BE2C (cell line): ENCODE data around the gene CCL13.

Experiments
- DNase-seq: peaks from one replicate; pipeline ENCODE4 v3.0.0-alpha.2; 2020
- H3K27me3 ChIP-seq: fragments of 250-450 bp; sonication (Bioruptor Pico); 2 replicates; pipeline ENCODE4 v1.5.1; 2020; ENCODE audit warnings: mild to moderate bottlenecking
- H3K36me3 ChIP-seq: fragments of 250-450 bp; sonication (Bioruptor Pico); 2 replicates; pipeline ENCODE4 v1.5.1; 2020; ENCODE audit warnings: mild to moderate bottlenecking
- H3K4me1 ChIP-seq: fragments of 250-450 bp; sonication (Bioruptor Pico); 2 replicates; pipeline ENCODE4 v1.5.1; 2020
- H3K4me3 ChIP-seq: 2 replicates; pipeline ENCODE4 v1.5.1; 2011; ENCODE audit warnings: low read depth, low read length
- H3K9me3 ChIP-seq: fragments of 250-450 bp; sonication (Bioruptor Pico); 2 replicates; pipeline ENCODE4 v1.5.1; 2020
- TF ChIP-seq, protein P1 (sequence below): IDR thresholded peaks from 2 replicates; pipeline ENCODE4 v1.5.1; 2012; ENCODE audit warnings: mild to moderate bottlenecking, low read depth, low read length

CCL13 gene

DNA sequence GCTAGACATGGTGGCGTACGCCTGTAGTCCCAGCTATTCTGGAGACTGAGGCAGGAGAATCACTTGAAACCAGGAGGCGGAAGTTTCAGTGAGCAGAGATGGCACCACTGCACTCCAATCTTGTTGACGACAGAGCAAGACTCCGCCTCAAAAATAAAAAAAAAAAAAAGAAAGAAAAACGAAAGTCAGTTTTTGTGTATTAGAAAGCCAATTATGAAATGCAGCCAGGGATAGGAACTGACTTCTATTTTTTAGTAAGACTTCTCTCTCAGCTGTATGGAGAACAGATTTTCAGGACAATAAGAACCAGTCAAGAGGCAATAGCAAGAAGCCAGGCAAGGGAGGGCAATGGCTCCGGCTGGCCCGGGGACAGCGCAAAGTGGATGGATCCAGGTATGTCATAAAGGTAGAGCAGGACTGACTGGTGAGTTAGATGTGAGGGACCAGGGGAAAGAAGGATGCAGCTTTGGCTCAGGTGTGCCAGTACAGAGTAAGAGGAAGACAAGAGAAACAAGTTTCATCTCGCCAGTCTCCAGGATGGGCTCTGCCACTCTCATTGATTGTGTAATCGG lies 19.2 kb downstream of the CCL13 start:
- DNase-seq: no peak
- TF ChIP-seq, protein P1, sequence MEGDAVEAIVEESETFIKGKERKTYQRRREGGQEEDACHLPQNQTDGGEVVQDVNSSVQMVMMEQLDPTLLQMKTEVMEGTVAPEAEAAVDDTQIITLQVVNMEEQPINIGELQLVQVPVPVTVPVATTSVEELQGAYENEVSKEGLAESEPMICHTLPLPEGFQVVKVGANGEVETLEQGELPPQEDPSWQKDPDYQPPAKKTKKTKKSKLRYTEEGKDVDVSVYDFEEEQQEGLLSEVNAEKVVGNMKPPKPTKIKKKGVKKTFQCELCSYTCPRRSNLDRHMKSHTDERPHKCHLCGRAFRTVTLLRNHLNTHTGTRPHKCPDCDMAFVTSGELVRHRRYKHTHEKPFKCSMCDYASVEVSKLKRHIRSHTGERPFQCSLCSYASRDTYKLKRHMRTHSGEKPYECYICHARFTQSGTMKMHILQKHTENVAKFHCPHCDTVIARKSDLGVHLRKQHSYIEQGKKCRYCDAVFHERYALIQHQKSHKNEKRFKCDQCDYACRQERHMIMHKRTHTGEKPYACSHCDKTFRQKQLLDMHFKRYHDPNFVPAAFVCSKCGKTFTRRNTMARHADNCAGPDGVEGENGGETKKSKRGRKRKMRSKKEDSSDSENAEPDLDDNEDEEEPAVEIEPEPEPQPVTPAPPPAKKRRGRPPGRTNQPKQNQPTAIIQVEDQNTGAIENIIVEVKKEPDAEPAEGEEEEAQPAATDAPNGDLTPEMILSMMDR: no peak
- Histone ChIP-seq H3K36me3 (no peaks in the 10 kb centered on the region), H3K4me3 (no peak overlapping the region), H3K27me3 (peaks cover 20% of the 10 kb centered on the region), H3K4me1 (no peaks in the 10 kb centered on the region), H3K9me3 (no peaks in the 10 kb centered on the region)

DNA sequence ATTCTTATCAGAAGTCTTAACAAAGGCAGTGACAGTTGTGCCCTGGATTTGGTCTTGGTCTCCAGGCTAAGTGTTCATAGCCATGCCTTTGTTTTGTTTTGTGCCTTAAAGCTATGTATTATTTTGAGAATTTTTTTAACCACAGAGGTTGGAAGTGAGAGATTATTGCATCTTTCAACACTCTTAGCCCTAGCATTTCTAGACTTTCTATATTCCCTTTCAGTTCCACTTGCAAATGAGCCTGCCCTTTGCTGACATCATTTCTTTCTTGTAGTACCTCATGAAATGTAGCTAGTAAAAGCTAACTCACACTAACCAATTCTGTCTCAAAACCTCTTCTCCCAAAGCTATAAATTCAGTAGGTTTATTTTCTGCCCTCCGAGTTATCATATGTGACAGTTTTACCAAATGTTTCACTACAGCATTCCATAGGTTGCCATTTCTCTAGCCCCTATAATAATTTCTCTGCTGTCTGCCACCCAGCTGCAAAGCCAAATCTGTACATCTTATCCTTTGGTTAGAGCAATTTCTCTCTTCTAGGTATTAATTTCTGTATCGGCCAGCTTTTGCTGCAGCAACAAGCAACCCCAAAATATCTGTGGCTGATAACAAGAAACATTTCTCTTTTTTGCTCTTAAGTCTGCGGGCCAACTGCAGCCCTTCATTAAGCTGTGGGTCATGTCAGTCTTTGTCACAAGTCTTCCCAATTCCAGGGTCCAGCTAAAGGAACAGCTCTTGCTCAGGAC lies 21.0 kb downstream of the CCL13 start:
- Histone ChIP-seq H3K36me3 (no peaks in the 10 kb centered on the region), H3K9me3 (no peaks in the 10 kb centered on the region), H3K4me3 (no peak overlapping the region), H3K4me1 (no peaks in the 10 kb centered on the region), H3K27me3 (peaks cover 24% of the 10 kb centered on the region)
- no peak for DNase-seq
- TF ChIP-seq, protein P1: no peak

DNA sequence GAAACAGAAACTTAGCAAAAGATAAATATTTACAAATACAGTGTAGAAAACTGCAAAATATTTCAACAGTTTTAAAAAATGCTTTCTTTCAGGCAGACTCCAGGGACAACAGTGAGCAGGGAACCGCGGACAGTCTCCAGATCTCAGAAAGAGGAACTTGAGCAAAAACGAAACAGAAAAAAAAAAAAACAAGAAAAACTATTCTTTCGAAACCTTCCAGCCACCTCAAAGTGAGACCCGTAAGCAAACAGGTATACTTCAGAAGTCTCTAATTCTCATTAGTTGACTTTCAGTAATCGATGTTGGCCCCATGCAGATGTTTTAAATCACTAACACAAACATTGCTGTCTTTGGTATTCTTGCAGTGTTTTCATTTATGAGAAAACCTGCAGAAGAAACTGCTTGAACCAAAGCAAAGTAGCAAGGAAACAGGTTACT lies 22.4 kb downstream of the CCL13 start:
- TF ChIP-seq, protein P1: no peak
- H3K9me3 ChIP-seq: no peaks in the 10 kb centered on the region
- no peak overlapping the region for H3K4me3 ChIP-seq
- DNase-seq: no peak
- no peaks in the 10 kb centered on the region for H3K36me3 ChIP-seq
- H3K27me3 ChIP-seq: peaks cover 36% of the 10 kb centered on the region
- H3K4me1 ChIP-seq: no peaks in the 10 kb centered on the region

DNA sequence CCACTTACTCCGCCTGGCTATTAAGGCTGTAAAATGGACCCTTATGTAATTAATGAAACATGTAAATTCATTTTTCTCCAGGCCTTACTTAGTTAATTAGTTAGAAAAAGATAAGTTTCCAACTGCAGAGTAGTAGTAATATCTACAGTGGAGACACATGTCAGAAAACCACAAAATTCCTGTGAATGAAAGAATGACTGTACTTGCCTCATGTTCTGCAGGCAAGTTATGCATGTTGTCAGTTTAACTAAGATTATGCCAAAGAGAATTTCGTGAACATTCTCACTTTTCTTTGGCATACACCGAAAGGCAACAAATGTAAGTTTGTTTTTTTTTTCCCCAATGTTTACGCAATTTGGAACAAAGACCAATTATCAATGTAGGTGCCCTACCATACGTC lies 23.6 kb downstream of the CCL13 start:
- Histone ChIP-seq H3K27me3 (peaks cover 37% of the 10 kb centered on the region), H3K36me3 (no peaks in the 10 kb centered on the region), H3K9me3 (no peaks in the 10 kb centered on the region), H3K4me3 (no peak overlapping the region), H3K4me1 (no peaks in the 10 kb centered on the region)
- TF ChIP-seq, protein P1: no peak
- no peak for DNase-seq

DNA sequence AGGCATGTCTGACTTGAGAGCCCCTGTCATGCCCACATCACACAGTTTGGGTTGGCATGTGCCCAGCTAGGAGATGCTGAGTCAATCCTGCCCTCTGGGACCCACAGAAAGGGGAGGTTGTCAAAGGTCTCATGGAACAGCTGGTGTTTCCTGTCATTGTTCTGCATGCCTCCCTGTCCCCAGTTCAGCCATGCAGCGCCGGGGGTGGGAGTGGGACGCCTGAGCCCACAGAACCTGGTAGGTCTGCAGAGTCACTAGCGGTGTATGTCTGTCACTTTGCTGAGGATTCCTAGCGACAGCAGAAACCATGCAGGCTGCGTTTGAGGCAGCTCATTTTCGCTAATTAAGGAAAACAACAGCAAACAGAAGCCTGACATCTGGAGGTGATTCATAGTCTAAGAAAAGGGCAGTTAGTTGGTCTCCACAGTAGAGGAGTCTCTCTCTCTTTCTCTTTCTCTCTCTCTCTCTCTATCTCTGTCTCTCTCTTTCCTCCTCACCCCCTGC lies 26.4 kb downstream of the CCL13 start:
- TF ChIP-seq, protein P1: no peak
- Histone ChIP-seq H3K4me1 (no peaks in the 10 kb centered on the region), H3K4me3 (no peak overlapping the region), H3K36me3 (no peaks in the 10 kb centered on the region), H3K9me3 (no peaks in the 10 kb centered on the region), H3K27me3 (peaks cover 32% of the 10 kb centered on the region)
- no peak for DNase-seq

DNA sequence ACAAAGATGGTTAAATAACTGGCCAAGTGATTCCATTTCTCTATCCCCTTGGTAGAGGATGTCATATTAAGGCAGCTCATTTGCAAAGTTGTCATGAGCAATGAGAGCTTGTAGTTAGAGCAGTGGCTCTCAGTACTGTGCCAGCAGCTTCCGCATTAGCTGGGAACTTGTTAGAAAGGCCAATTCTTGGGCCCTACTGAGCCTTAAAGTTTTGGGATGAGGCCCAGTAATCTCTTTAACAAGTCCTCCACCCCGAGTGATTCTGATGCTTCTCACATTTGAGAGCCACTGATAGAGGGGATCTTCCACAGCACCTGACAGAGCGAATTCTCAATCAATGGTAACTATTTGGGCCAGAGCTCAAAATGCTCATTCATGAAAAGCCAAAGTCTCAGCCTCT lies 26.9 kb downstream of the CCL13 start:
- H3K36me3 ChIP-seq: no peaks in the 10 kb centered on the region
- no peaks in the 10 kb centered on the region for H3K9me3 ChIP-seq
- no peak for DNase-seq
- peaks cover 32% of the 10 kb centered on the region for H3K27me3 ChIP-seq
- H3K4me3 ChIP-seq: no peak overlapping the region
- no peaks in the 10 kb centered on the region for H3K4me1 ChIP-seq
- TF ChIP-seq, protein P1: no peak
